SJCRH30 (cell line): ENCODE results near the gene TOMM20. TPM values are rescaled to one million over a fixed set of nuclear protein-coding genes. Genes with fewer than 3 reads are reported as not detected.
"Not testable (repeated sequence)": the region's sequence is repeated elsewhere in the genome, so short reads cannot be mapped to it uniquely, and the experiment has no call there.

Experiments used
- DNase-seq, 2 experiments: peaks; one replicate each; pipeline ENCODE4 v3.0.0-alpha.2; 2015 to 2020
- H3K27ac ChIP-seq: fragments of 250-450 bp; sonication (Bioruptor Pico); 2 replicates; pipeline ENCODE4 v1.5.1; 2020; ENCODE audit warnings: mild to moderate bottlenecking, moderate library complexity
- H3K27me3 ChIP-seq: fragments of 250-450 bp; sonication (Bioruptor Pico); 2 replicates; pipeline ENCODE4 v1.5.1; 2020; ENCODE audit warnings: mild to moderate bottlenecking, moderate library complexity
- H3K36me3 ChIP-seq: fragments of 250-450 bp; sonication (Bioruptor Pico); 2 replicates; pipeline ENCODE4 v1.5.1; 2020; ENCODE audit warnings: mild to moderate bottlenecking, moderate library complexity
- H3K4me1 ChIP-seq: fragments of 250-450 bp; sonication (Bioruptor Pico); 2 replicates; pipeline ENCODE4 v1.5.1; 2020; ENCODE audit warnings: mild to moderate bottlenecking, moderate library complexity
- H3K4me3 ChIP-seq: fragments of 250-450 bp; sonication (Bioruptor Pico); 2 replicates; pipeline ENCODE4 v1.5.1; 2020; ENCODE audit warnings: mild to moderate bottlenecking, moderate library complexity
- H3K9me3 ChIP-seq: fragments of 250-450 bp; sonication (Bioruptor Pico); replicated peaks from 2 replicates; pipeline ENCODE4 v1.5.1; 2020; ENCODE audit warnings: mild to moderate bottlenecking, moderate library complexity
- total RNA-seq: library from RNA; depleted of rRNA; stranded (reverse); fragments of >200 nt; shearing (Covaris generic); gene quantifications from 2 replicates; pipeline ENCODE4 v1.2.3, GENCODE V29; 2014; rRNA removed

The TOMM20 gene
- 144 and 157 TPM in 2 replicates for total RNA-seq

DNA sequence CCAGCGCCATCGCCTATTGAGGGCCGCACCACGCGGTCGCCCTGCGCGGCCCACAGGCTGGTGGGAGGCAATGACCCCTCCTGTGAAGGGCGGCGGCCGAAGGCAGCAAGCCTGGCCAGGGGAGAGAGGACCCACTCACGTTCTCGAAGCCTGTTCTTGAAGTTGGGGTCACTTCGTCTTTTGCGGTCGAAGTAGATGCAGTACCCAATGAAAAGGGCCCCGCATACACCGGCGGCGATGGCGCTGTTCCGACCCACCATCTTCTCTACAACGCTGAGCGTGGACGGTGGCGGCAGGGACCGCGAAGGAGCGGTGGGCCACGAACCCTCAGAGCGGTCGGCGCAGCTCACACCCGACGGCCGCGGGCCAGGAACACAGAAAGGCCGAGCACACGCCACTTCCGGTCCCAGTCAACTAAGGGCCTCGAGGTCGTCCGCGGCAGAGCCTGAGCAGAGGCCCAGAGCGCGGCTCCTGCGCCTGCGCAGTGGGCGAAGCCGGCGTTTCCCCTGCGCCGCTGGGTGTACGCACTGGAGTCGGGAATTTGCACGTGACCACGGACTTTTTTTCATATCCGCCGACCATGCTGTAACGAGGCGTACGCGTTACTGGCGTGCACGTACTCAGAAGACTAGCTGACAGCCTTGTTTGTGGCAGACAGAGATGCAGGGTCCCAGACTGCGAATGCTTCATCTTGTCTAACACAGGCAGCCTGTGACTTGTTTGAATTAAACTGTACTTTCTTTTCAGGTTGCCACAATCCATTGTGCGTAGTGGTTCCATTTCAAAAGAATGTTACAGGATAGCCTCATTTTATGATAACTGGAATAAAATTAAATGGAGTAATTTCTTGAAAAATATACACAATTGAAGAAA is at the start of gene TOMM20:
Gene TOMM20 (minus strand): TSS at position 382 of the 873 bp plus-strand sequence. CDS start 122 bp downstream, at position 260.
- Histone ChIP-seq H3K4me1 (no peaks in the 10 kb centered on the region), H3K27me3 (no peaks in the 10 kb centered on the region), H3K36me3 (peaks cover 35% of the 10 kb centered on the region)

DNA sequence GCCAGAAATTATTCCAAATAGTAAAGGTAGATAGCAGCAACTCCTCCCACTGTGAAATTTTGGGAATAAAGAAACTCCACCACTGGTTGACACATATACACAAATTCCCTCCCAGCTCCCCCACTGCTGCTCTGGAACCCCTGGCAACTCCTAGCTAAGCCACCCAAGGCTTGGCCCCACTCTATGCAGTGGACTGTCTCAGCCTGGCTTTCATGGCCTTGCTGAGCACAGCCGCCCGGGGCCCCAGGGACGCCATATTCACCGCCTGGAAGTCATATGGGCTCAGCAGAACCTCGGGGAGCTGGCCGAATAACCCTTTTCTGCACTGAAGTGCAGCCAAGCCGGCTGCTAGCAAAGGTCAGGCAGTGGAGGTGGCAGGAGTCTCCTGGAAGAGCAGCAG is 47.8 kb upstream of the TOMM20 start:
- Histone ChIP-seq H3K4me1 (peaks cover 26% of the 10 kb centered on the region), H3K27me3 (no peaks in the 10 kb centered on the region), H3K36me3 (peaks cover 60% of the 10 kb centered on the region), H3K27ac (no peak overlapping the region), H3K9me3 (no peaks in the 10 kb centered on the region), H3K4me3 (no peak overlapping the region)
- DNase-seq = no peak

More for the DNA sequence above, at the start of gene TOMM20:
- peak within 1 kb of the TSS; percentile 87 for H3K27ac ChIP-seq
- DNase-seq = peak; percentile 97 to 99
- H3K4me3 ChIP-seq = peak within 1 kb of the TSS; percentile 87
- no peaks in the 10 kb centered on the region for H3K9me3 ChIP-seq

DNA sequence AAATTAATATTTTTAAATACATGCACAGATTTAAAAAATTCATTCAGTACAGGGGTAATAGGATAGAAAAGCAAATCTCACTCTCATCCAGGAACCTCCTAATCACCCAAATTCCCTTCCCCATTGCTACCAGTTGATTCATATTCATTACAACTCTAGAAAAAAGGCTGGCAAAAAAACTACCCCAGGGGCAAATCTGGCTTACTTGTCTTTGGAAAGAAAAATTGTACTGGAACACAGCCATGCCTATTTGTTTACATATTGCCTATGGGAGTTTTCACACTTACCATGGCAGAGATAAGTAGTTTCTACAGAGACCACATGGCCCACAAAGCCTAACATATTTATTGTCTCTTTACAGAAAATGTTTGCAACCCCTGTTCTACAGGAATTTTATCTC is 41.3 kb upstream of the TOMM20 start:
- Histone ChIP-seq H3K9me3 (no peaks in the 10 kb centered on the region), H3K4me1 (no peaks in the 10 kb centered on the region), H3K36me3 (peaks cover 61% of the 10 kb centered on the region), H3K27ac (no peak overlapping the region), H3K27me3 (no peaks in the 10 kb centered on the region), H3K4me3 (no peak overlapping the region)
- no peak for DNase-seq

DNA sequence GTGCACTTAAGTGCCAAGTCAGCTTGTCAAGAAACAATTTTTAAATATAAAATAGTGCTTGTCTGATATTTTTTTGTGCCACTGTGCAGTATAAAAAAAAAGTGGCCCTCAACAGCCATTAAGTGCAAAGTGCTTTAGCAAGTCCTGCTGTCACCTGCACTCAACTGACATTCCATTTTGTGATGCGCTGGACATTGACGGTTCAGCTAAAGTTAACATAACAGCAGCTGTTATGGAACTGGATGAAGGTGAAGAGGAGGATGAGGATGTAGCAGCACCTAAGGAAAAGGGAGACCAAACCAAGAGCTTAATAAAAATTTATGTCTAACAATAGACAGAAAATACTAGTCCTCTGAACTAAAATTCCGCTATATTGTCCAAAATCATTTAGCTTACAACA is 39.7 kb upstream of the TOMM20 start:
- Histone ChIP-seq H3K27me3 (no peaks in the 10 kb centered on the region), H3K36me3 (peaks cover 48% of the 10 kb centered on the region), H3K9me3 (no peaks in the 10 kb centered on the region), H3K4me1 (no peaks in the 10 kb centered on the region), H3K27ac (no peak overlapping the region), H3K4me3 (no peak overlapping the region)
- no peak for DNase-seq

GRCh38 chr1:235161685-235162327 is 33.2 kb upstream of the TOMM20 start:
- DNase-seq = no peak
- H3K4me3 ChIP-seq = peak overlapping the region; percentile 87
- peaks cover 19% of the 10 kb centered on the region for H3K36me3 ChIP-seq
- H3K9me3 ChIP-seq = no peaks in the 10 kb centered on the region
- H3K27ac ChIP-seq = peak overlapping the region; percentile 79
- H3K27me3 ChIP-seq = no peaks in the 10 kb centered on the region
- no peaks in the 10 kb centered on the region for H3K4me1 ChIP-seq

DNA sequence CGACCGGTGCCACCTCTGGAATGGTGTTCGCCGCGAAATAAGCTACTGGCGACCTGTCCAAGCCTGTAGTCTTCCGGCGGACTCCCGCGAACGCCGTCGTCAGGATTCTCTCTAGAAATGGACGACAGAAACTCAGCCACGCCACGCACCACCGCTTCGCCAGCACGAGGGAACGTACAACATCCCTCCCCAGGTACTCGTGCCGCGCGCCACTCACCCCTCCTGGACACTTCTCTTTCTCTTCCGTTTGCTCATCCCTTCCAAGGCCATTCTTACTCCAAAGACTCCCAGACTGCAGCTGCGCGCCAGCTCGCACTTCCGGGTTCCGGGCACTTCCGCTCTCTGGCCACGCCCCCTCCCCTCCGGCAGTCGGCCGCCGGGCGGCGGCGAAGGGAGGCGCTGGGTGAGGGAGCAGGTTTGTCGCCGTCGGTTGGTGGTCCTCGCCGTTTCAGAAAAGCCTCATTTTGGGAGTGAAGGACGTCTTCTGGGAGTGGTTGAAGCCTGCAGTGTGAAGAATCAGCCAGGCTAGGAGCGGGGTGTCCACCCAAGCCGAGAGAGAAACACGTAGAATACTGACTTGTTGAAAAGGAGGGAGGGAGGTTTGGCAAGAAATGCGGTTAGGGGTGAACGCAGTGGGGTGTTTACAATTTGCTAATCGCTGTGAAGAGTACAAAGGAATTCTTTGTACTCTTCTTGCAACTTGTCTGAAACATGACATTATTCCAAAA is 32.5 kb upstream of the TOMM20 start, which contains the start of gene RBM34:
Gene RBM34 (minus strand): TSS at position 294 of the 728 bp plus-strand sequence. CDS start 24 bp downstream, at position 270.
- Histone ChIP-seq H3K27ac (peak within 1 kb of the TSS; percentile 79), H3K27me3 (no peaks in the 10 kb centered on the region), H3K9me3 (no peaks in the 10 kb centered on the region), H3K36me3 (peaks cover 26% of the 10 kb centered on the region), H3K4me3 (peak within 1 kb of the TSS; percentile 87), H3K4me1 (no peaks in the 10 kb centered on the region)
- peak; percentile 92 to 94 for DNase-seq

GRCh38 chr1:235160383-235160956 is 31.8 kb upstream of the TOMM20 start:
- DNase-seq = no peak
- peaks cover 26% of the 10 kb centered on the region for H3K36me3 ChIP-seq
- H3K4me1 ChIP-seq = no peaks in the 10 kb centered on the region
- H3K27ac ChIP-seq = peak overlapping the region; percentile 79
- H3K27me3 ChIP-seq = no peaks in the 10 kb centered on the region
- H3K4me3 ChIP-seq = peak overlapping the region; percentile 87
- H3K9me3 ChIP-seq = no peaks in the 10 kb centered on the region

DNA sequence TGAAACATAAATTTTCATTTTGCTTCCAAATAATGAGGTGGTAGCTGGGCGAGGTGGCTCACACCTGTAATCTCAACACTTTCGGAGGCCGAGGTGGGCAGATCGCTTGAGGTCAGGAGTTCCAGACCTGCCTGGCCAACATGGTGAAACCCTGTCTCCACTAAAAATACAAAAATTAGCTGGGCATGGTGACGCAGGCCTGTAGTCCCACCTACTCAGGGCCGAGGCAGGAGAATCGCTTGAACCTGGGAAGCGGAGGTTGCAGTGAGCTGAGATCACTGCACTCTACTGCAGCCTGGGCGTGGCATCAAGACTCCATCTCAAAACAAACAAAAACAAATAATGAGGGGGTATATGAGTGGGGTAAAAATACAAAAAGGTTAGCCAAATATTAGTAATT is 31.3 kb upstream of the TOMM20 start:
- DNase-seq, H3K27me3 ChIP-seq, H3K27ac ChIP-seq, H3K9me3 ChIP-seq, H3K4me1 ChIP-seq: not testable (repeated sequence)
- Histone ChIP-seq H3K36me3 (peaks cover 28% of the 10 kb centered on the region), H3K4me3 (peak overlapping the region; percentile 87)

- H3K36me3 ChIP-seq = peaks cover 34% of the 10 kb centered on the region
- not testable (repeated sequence) for DNase-seq, H3K9me3 ChIP-seq, H3K27ac ChIP-seq, H3K27me3 ChIP-seq, H3K4me1 ChIP-seq, H3K4me3 ChIP-seq
Measured at GRCh38 chr1:235159284-235159683, 30.6 kb upstream of the TOMM20 start.

DNA sequence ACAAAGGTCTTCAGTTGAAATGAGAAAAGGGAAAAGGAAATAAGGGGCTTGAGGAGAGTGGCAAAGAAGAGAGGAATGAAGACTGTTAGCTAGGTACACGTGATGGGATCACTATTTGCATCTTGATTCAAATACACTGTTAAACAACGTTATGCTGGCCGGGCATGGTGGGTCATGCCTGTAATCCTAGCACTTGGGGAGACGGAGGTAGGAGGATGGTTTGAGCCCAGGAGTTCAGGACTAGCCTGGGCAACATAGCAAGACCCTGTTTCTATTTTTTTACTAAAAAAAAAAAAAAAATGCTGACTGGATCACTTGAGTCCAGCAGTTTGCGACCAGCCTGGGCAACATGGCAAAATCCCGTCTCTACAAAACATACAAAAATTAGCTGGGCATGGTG is 30.0 kb upstream of the TOMM20 start:
- no peak overlapping the region for H3K27ac ChIP-seq
- H3K36me3 ChIP-seq = peaks cover 37% of the 10 kb centered on the region
- no peaks in the 10 kb centered on the region for H3K4me1 ChIP-seq
- no peak overlapping the region for H3K4me3 ChIP-seq
- H3K9me3 ChIP-seq = no peaks in the 10 kb centered on the region
- no peaks in the 10 kb centered on the region for H3K27me3 ChIP-seq
- no peak for DNase-seq

DNA sequence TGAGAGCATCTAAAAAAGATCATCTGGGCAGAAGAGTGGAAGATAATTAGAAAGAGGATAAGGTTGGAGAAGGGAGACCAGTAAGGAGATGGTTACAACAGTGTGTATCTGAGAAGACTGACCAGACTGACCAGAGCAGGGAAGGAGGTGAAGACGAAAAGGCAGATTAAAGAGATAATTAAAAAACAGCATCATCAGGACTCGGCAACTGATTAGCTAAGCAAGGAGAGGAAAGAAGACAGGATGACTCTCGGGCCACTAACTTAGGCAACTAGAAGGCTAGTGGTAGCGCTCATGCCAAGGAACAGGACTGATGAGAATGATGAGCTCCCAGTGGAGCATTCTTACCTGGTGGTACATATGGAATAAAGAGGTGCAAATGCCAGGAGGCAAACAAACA is 28.5 kb upstream of the TOMM20 start:
- no peak overlapping the region for H3K4me3 ChIP-seq

DNA sequence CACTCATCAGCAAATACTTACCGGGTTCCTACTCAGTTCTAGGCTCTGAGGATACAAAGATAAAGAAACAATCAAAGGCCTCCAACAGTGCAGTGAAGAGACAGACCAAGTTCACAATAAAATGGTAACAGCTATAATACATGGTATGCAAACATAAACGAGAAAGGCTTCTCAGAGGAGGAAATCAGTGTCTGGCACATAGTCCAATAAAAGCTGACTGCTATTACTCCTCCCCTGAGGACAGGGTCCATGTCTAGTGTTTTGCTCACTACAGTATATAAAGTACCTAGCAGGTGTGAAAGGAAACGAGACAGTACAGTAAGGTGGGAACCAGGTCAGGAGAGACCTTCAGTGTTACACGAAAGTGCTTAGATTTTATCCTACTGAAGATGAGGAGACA is 28.1 kb upstream of the TOMM20 start:
- no peak for DNase-seq
- no peaks in the 10 kb centered on the region for H3K4me1 ChIP-seq
- no peaks in the 10 kb centered on the region for H3K27me3 ChIP-seq
- H3K4me3 ChIP-seq = no peak overlapping the region
- H3K27ac ChIP-seq = no peak overlapping the region
- H3K9me3 ChIP-seq = no peaks in the 10 kb centered on the region
- peaks cover 52% of the 10 kb centered on the region for H3K36me3 ChIP-seq

More for the DNA sequence above, 28.5 kb upstream of the TOMM20 start:
- no peak for DNase-seq
- Histone ChIP-seq H3K27me3 (no peaks in the 10 kb centered on the region), H3K9me3 (no peaks in the 10 kb centered on the region), H3K27ac (no peak overlapping the region), H3K4me1 (no peaks in the 10 kb centered on the region), H3K36me3 (peaks cover 49% of the 10 kb centered on the region)

- H3K4me3 ChIP-seq = no peak overlapping the region
- no peaks in the 10 kb centered on the region for H3K27me3 ChIP-seq
- H3K27ac ChIP-seq = no peak overlapping the region
- H3K9me3 ChIP-seq = no peaks in the 10 kb centered on the region
- peaks cover 57% of the 10 kb centered on the region for H3K36me3 ChIP-seq
- no peak for DNase-seq
- no peaks in the 10 kb centered on the region for H3K4me1 ChIP-seq
Measured at GRCh38 chr1:235156265-235156664, 27.6 kb upstream of the TOMM20 start.

- Histone ChIP-seq H3K27me3 (no peaks in the 10 kb centered on the region), H3K4me1 (no peaks in the 10 kb centered on the region), H3K4me3 (no peak overlapping the region), H3K36me3 (peaks cover 78% of the 10 kb centered on the region), H3K9me3 (no peaks in the 10 kb centered on the region), H3K27ac (no peak overlapping the region)
- no peak for DNase-seq
Measured at GRCh38 chr1:235152235-235152634, 23.6 kb upstream of the TOMM20 start.
